LNCAP (cell line): ENCODE measurements around the gene CSMD2.

Experiments
- TF ChIP-seq, protein P1 (sequence below): fragments of 450-650 bp; IDR thresholded peaks from 2 replicates; pipeline ENCODE4 v1.5.1; 2017; ENCODE audit warnings: mild to moderate bottlenecking

CSMD2 gene

DNA sequence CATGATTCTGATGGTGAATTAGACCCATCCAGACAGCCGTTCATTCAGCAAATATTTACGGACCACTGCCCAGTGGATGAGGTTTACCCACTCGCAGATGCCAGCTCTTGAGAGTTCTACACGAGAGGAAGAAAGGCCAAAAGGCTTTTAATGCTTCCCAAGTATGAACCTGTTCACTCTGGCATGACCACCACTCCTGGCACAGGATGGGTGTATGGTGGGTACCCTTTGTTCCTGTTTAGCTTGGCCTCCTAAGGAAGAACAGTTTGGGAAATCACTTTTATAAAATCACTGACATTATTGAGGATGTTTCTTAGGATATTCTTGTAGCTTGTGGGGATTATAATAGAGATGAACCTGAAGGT, 233.9 kb downstream of the CSMD2 start:
- TF ChIP-seq, protein P1, sequence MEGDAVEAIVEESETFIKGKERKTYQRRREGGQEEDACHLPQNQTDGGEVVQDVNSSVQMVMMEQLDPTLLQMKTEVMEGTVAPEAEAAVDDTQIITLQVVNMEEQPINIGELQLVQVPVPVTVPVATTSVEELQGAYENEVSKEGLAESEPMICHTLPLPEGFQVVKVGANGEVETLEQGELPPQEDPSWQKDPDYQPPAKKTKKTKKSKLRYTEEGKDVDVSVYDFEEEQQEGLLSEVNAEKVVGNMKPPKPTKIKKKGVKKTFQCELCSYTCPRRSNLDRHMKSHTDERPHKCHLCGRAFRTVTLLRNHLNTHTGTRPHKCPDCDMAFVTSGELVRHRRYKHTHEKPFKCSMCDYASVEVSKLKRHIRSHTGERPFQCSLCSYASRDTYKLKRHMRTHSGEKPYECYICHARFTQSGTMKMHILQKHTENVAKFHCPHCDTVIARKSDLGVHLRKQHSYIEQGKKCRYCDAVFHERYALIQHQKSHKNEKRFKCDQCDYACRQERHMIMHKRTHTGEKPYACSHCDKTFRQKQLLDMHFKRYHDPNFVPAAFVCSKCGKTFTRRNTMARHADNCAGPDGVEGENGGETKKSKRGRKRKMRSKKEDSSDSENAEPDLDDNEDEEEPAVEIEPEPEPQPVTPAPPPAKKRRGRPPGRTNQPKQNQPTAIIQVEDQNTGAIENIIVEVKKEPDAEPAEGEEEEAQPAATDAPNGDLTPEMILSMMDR: no peak

DNA sequence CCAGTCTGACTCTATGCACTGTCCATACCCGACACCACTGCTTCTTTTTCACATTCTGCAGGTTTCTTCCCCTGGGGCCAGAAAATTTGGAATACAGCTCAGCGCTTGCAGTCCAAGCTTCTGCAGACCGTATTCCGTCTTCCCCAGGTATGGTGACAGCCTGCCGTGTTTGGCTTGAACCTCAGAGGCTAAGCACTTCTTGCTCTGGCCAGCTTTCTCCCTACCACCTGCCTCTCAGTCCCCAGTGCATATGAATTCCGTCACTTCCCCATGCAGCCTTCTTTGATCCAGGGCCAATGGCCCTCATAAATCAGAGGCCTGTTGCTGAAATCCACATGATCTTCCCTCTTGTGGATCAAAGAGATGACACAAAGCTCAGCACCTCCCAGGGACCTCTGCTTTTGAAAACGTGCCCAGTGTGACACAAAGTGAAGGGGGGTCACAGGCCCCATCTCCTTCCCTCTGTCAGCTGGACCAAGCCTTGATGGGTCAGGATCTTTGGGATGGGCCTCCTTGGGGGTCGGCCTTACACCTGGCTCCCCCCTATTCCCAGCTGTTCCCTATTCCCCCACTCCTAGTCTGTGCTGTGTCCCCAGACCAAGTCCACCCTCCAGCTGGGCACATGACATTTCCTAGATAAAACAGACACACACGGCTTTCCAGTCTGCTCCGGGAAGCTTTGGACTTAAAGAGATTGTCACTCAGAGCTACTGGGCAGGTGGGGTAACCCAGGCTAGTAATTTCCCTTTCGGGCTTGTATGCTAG, 234.5 kb downstream of the CSMD2 start:
- TF ChIP-seq, protein P1: no peak

DNA sequence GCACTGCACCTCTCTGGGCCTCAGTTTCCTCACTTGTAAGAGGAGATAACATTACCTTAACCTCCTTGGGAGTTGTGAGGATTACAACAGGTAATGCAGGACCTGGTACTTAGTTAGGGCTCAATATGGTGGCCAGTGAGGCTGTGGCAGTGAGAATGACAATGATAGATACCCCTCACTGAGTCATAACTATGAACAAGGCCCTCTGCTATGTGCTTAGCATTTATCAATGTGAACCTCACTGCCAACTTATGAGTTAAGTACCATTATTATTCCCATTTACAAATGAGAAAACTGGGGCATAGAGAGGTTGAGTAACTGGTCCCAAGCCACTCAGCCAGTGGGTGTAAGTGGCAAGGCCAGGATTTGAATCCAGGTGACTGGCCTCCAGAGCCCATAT, 236.8 kb downstream of the CSMD2 start:
- TF ChIP-seq, protein P1: no peak

DNA sequence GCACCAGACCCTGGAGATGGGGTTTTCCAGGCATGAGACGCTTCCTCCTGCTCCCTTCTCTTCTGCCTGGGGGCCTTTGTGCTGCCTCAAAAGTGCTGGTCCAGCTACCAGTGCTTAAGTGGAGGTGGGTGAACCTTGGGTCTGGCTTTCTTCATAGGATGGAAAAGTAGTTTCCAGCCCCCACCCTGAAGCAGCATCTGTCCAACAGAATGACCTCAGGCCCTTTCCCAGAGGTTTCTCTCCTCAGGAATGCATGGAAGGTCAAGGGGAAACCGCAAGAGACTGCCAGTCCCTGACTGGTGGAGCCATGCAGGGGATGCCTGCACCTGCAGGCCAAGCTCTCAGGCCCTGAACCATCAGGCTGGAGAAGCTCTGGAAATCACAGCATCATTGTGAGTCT, 237.3 kb downstream of the CSMD2 start:
- TF ChIP-seq, protein P1: no peak

DNA sequence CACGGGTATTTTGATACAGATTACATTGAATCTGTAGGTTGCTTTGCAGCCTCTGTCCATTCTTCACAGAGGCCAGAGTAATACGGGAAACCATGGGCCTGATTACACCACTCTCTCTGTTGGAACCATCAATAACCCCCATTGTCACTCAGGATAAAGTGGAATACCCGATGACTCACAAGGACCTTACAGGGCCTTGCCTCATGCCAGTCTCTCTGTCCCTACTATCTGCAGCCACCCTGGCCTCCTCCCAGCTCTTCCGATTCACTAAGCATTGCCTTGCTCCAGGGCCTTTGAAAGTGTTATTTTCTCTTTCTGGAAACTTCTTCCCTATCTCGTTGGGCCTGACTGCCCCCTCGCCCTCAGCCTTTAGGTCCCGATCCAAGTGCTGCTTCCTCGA, 239.4 kb downstream of the CSMD2 start:
- TF ChIP-seq, protein P1: no peak

DNA sequence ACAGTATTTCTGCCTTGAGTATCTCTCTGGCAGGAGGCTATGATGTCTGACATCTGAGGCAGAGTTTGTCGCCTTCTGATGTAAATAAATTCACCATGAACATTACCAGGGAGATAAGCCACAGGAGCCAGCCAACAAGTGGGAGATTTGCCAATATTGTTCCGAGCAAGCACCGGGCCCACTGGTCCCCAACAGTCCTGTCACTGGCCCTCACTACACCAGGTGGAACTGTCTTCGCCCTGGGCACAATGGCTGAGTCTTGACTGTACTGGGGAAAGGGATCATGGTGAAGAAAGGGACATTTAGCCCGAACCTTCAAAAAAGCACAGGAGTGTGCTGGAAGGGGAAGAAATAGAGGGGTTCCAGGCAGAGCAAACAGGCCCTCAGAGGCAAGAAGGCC, 243.7 kb downstream of the CSMD2 start:
- TF ChIP-seq, protein P1: no peak

DNA sequence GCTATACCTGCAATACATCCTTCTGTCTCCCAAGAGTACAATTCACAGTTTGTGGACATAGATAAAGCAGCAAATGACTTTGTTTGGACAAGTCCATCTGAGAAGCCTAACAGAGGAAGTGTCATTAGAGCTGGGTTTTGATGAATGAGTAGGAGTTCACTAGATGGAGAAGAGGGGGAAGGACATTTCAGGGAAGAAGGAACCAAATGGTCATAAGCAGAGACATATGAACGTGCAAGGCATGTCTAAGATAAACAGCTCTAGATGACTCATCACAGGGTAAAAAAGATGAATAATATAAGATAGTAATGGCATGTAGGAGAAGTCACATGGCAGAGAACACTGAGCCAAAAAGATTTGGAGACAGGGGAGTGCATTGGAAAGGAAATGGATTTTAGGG, 246.7 kb downstream of the CSMD2 start:
- TF ChIP-seq, protein P1: no peak

DNA sequence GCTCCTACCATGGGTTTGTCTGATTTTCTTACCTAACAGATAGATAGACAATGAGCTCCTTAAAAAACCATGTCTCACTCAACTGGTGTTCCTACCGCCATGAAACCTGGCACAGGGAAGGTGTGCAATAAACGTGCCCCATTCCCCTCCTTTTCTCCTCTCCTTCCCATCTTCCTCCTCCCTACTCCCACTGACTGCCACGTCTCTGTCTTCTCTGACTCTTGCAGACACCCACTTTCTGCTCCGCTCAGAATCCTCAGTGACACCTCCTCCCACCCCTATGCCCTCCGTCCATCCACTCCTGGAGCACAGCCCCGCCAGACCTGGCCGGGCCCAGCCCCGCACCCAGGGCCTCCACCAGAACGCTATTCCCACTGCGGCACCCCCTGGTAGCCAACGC, 248.2 kb downstream of the CSMD2 start:
- TF ChIP-seq, protein P1: no peak
